HepG2 (cell line): ENCODE measurements around the gene PGC. TPM values are rescaled to one million over a fixed set of nuclear protein-coding genes. Genes with fewer than 3 reads are reported as not detected.

Experiments used
- HDAC6 ChIP-seq: fragments of 200-600 bp; sonication (generic); IDR thresholded peaks from 2 replicates; pipeline ENCODE4 v1.7.0; 2017; ENCODE audit warnings: mild to moderate bottlenecking, antibody characterized with exemption, low read length, low read depth
- ISL2 ChIP-seq: sonication (generic); formaldehyde crosslinking; IDR thresholded peaks from 2 replicates; pipeline ENCODE4 v1.5.0; 2020; ENCODE audit warnings: missing genetic modification reagents
- NFKB2 ChIP-seq: sonication (generic); formaldehyde crosslinking; IDR thresholded peaks from 2 replicates; pipeline ENCODE4 v1.4.0; 2020; ENCODE audit warnings: missing genetic modification reagents, borderline replicate concordance
- SUZ12 ChIP-seq: fragments of 150-350 bp; IDR thresholded peaks from 2 replicates; pipeline ENCODE4 v1.6.1; 2014; ENCODE audit warnings: low read depth, low read length
- TBP ChIP-seq: sonication (generic); formaldehyde crosslinking; IDR thresholded peaks from 2 replicates; pipeline ENCODE4 v1.5.0; 2020; ENCODE audit warnings: missing genetic modification reagents
- TOE1 ChIP-seq: sonication (generic); formaldehyde crosslinking; IDR thresholded peaks from 2 replicates; pipeline ENCODE4 v1.4.0; 2020; ENCODE audit warnings: mild to moderate bottlenecking, missing genetic modification reagents
- ZFP41 ChIP-seq: sonication (generic); formaldehyde crosslinking; IDR thresholded peaks from 2 replicates; pipeline ENCODE4 v1.4.0; 2020; ENCODE audit warnings: mild to moderate bottlenecking, missing genetic modification reagents, borderline replicate concordance
- ZNF441 ChIP-seq: sonication (generic); formaldehyde crosslinking; IDR thresholded peaks from 2 replicates; pipeline ENCODE4 v1.7.0; 2021; ENCODE audit warnings: missing genetic modification reagents, borderline replicate concordance
- ZNF564 ChIP-seq: sonication (generic); formaldehyde crosslinking; IDR thresholded peaks from 2 replicates; pipeline ENCODE4 v1.8.1; 2023; ENCODE audit warnings: mild to moderate bottlenecking, missing genetic modification reagents
- ZNF781 ChIP-seq: sonication (generic); formaldehyde crosslinking; IDR thresholded peaks from 2 replicates; pipeline ENCODE4 v1.5.1; 2020; ENCODE audit warnings: borderline replicate concordance, mild to moderate bottlenecking, missing genetic modification reagents; ENCODE audit errors: not compliant biosample characterization
- ZZZ3 ChIP-seq: sonication (generic); formaldehyde crosslinking; IDR thresholded peaks from 2 replicates; pipeline ENCODE4 v1.4.0; 2020; ENCODE audit warnings: missing genetic modification reagents, mild to moderate bottlenecking, borderline replicate concordance
- polyA plus RNA-seq, 8 experiments: library from polyadenylated mRNA; depleted of rRNA in 3 of 8; stranded (reverse) in 7 of 8; unstranded in 1 of 8; fragments of >200 nt; fragmentation: Illumina TruSeq in 4 of 8; extraction: Trizol in 4 of 8; gene quantifications; 2 replicates each; pipeline versions ENCODE4 v1.2.1 to v1.2.3, GENCODE V29; 2011 to 2016; ENCODE audit warnings: low read depth in 4 of 8, missing spikeins in 1 of 8, mixed read lengths in 1 of 8; ENCODE audit not compliant: insufficient read depth in 1 of 8
- total RNA-seq, 5 experiments: library from RNA; depleted of rRNA; stranded (reverse); fragments of >200 nt; fragmentation: Illumina TruSeq; extraction: Trizol; gene quantifications; 2 replicates each; pipeline ENCODE4 v1.2.3, GENCODE V29; 2016; ENCODE audit warnings: low read depth in 1 of 5
- TF ChIP-seq, protein P1 (sequence below): sonication (generic); formaldehyde crosslinking; IDR thresholded peaks from 2 replicates; pipeline ENCODE4 v1.5.1; 2020; ENCODE audit warnings: missing genetic modification reagents, mild to moderate bottlenecking, borderline replicate concordance
- TF ChIP-seq, protein P2 (sequence below): sonication (generic); formaldehyde crosslinking; IDR thresholded peaks from 2 replicates; pipeline ENCODE4 v1.8.1; 2023; ENCODE audit warnings: missing genetic modification reagents, inconsistent platforms, borderline replicate concordance
- TF ChIP-seq, protein P3 (sequence below): sonication (generic); formaldehyde crosslinking; IDR thresholded peaks from 2 replicates; pipeline ENCODE4 v1.5.0; 2020; ENCODE audit warnings: mild to moderate bottlenecking, missing genetic modification reagents
- TF ChIP-seq, protein P4 (sequence below): sonication (generic); formaldehyde crosslinking; IDR thresholded peaks from 2 replicates; pipeline ENCODE4 v1.4.0; 2020; ENCODE audit warnings: mild to moderate bottlenecking, missing genetic modification reagents
- TF ChIP-seq, protein P5 (sequence below): IDR thresholded peaks from 2 replicates; pipeline ENCODE4 v1.6.1; 2018; ENCODE audit warnings: missing genetic modification reagents
- TF ChIP-seq, protein P6 (sequence below): sonication (generic); formaldehyde crosslinking; IDR thresholded peaks from 2 replicates; pipeline ENCODE4 v1.8.1; 2023; ENCODE audit warnings: mild to moderate bottlenecking, moderate library complexity, missing genetic modification reagents

The PGC gene
- total and polyA plus RNA-seq, 2 of the 13 experiments (the other 11 are each of a cell fraction or from before 2014, with no cell fraction given): 426 to 502 TPM

DNA sequence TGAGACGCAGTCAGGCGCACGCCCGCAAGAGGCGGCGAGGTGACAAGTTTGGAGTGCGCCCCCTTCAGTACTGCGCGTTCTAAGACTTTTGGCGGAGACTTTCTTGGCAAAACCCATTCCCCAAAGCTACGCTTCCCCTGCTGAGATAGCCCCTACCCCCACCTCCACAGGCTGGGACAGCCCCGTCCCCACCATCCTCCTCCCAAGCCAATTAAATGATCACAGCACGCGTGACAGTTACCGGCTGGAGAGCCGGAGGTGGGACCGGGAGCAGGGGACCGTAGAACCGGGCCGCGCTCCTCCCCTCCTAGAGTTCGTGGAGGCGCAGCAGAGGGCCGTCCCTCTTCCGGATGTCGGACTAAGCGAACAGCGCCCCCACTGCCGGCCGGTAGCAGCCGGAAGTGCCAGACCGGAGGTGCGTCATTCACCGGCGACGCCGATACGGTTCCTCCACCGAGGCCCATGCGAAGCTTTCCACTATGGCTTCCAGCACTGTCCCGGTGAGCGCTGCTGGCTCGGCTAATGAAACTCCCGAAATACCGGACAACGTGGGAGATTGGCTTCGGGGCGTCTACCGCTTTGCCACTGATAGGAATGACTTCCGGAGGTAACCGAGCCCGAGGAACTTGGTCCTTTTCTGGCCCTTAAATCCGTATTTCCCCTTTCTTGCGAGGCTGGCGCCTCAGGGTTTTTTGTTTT lies 40.2 kb upstream of the PGC start, which contains the start of gene TOMM6 (continued):
- TF ChIP-seq, protein P1, sequence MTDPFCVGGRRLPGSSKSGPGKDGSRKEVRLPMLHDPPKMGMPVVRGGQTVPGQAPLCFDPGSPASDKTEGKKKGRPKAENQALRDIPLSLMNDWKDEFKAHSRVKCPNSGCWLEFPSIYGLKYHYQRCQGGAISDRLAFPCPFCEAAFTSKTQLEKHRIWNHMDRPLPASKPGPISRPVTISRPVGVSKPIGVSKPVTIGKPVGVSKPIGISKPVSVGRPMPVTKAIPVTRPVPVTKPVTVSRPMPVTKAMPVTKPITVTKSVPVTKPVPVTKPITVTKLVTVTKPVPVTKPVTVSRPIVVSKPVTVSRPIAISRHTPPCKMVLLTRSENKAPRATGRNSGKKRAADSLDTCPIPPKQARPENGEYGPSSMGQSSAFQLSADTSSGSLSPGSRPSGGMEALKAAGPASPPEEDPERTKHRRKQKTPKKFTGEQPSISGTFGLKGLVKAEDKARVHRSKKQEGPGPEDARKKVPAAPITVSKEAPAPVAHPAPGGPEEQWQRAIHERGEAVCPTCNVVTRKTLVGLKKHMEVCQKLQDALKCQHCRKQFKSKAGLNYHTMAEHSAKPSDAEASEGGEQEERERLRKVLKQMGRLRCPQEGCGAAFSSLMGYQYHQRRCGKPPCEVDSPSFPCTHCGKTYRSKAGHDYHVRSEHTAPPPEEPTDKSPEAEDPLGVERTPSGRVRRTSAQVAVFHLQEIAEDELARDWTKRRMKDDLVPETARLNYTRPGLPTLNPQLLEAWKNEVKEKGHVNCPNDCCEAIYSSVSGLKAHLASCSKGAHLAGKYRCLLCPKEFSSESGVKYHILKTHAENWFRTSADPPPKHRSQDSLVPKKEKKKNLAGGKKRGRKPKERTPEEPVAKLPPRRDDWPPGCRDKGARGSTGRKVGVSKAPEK (CRISPR knock-in tag): no peak
- TF ChIP-seq HDAC6: no peak
- TF ChIP-seq TOE1 (CRISPR knock-in tag): no peak; the same call in 1 of the 2 replicates
- no peak for TF ChIP-seq ZNF441 (CRISPR knock-in tag)
- TF ChIP-seq SUZ12: no peak
- no peak for TF ChIP-seq ZNF781 (CRISPR knock-in tag)
- TF ChIP-seq, protein P2, sequence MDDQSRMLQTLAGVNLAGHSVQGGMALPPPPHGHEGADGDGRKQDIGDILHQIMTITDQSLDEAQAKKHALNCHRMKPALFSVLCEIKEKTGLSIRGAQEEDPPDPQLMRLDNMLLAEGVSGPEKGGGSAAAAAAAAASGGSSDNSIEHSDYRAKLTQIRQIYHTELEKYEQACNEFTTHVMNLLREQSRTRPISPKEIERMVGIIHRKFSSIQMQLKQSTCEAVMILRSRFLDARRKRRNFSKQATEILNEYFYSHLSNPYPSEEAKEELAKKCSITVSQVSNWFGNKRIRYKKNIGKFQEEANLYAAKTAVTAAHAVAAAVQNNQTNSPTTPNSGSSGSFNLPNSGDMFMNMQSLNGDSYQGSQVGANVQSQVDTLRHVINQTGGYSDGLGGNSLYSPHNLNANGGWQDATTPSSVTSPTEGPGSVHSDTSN (CRISPR knock-in tag): no peak
- TF ChIP-seq, protein P3, sequence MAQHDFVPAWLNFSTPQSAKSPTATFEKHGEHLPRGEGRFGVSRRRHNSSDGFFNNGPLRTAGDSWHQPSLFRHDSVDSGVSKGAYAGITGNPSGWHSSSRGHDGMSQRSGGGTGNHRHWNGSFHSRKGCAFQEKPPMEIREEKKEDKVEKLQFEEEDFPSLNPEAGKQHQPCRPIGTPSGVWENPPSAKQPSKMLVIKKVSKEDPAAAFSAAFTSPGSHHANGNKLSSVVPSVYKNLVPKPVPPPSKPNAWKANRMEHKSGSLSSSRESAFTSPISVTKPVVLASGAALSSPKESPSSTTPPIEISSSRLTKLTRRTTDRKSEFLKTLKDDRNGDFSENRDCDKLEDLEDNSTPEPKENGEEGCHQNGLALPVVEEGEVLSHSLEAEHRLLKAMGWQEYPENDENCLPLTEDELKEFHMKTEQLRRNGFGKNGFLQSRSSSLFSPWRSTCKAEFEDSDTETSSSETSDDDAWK (CRISPR knock-in tag): no peak
- TF ChIP-seq ZNF564 (CRISPR knock-in tag): no peak; the same call in 1 of the 2 replicates
- TF ChIP-seq, protein P4, sequence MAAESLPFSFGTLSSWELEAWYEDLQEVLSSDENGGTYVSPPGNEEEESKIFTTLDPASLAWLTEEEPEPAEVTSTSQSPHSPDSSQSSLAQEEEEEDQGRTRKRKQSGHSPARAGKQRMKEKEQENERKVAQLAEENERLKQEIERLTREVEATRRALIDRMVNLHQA (CRISPR knock-in tag): no peak
- TF ChIP-seq ZZZ3 (CRISPR knock-in tag): peak; percentile 41; the same call in 1 of the 2 replicates
- no peak for TF ChIP-seq TBP (CRISPR knock-in tag)
- TF ChIP-seq ISL2 (CRISPR knock-in tag): peak; percentile 93
- TF ChIP-seq, protein P5, sequence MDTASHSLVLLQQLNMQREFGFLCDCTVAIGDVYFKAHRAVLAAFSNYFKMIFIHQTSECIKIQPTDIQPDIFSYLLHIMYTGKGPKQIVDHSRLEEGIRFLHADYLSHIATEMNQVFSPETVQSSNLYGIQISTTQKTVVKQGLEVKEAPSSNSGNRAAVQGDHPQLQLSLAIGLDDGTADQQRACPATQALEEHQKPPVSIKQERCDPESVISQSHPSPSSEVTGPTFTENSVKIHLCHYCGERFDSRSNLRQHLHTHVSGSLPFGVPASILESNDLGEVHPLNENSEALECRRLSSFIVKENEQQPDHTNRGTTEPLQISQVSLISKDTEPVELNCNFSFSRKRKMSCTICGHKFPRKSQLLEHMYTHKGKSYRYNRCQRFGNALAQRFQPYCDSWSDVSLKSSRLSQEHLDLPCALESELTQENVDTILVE (CRISPR knock-in tag): peak; percentile 96
- TF ChIP-seq NFKB2 (CRISPR knock-in tag): peak; percentile 66; the same call in 1 of the 2 replicates
- TF ChIP-seq, protein P6, sequence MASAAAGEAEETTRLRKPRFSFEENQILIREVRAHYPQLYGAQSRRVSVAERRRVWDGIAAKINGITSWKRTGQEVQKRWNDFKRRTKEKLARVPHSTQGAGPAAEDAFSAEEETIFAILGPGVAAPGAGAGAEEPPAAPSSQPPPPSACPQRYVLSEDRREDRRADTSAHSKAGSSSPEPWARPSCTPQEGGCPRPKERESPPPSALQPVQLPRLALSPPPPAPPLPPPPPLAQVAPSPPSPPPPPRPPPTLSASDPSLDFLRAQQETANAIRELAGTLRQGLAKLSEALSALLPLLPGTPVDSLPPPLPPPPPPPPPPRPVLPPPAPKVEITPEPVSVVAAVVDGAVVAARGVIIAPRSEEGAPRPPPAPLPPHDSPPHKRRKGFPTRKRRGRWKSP (CRISPR knock-in tag): peak; percentile 86
- 0 out of 2 replicates have a peak, but pooled peaks have one; percentile 52 for TF ChIP-seq ZFP41 (CRISPR knock-in tag)
